Activated naive CD4-positive, alpha-beta T cell treated with anti-CD3 and anti-CD28 coated beads for 36 hours (primary cell): Measurements from ENCODE around the gene BHLHE23. TPM values are rescaled to one million over a fixed set of nuclear protein-coding genes. Genes with fewer than 3 reads are reported as not detected.
A peak's percentile ranks its signal among the peaks of the same experiment; 100 is the strongest.

ENCODE experiments used
- CTCF ChIA-PET: fragments of 350-600 bp; sonication (Branson Sonifier 250); formaldehyde crosslinking; loops from one replicate; lab custom pipeline; 2021; ENCODE audit warnings: antibody characterized with exemption; lab: Charles Lee
- DNase-seq: peaks from one replicate; pipeline ENCODE4 v3.0.0-alpha.2; 2020
- H3K27ac Mint-ChIP-seq: one replicate; pipeline ENCODE4 v1.8.0; 2021; ENCODE audit warnings: mild to moderate bottlenecking, mixed read lengths
- H3K27me3 Mint-ChIP-seq: one replicate; pipeline ENCODE4 v1.8.0; 2021; ENCODE audit warnings: low read depth, mixed read lengths
- H3K36me3 Mint-ChIP-seq: one replicate; pipeline ENCODE4 v1.8.0; 2021; ENCODE audit warnings: low read depth, mixed read lengths
- H3K4me1 Mint-ChIP-seq: one replicate; pipeline ENCODE4 v1.8.0; 2021; ENCODE audit warnings: low read depth, mixed read lengths
- H3K4me3 Mint-ChIP-seq: one replicate; pipeline ENCODE4 v1.8.0; 2021; ENCODE audit warnings: mild to moderate bottlenecking, moderate library complexity, mixed read lengths
- H3K9me3 Mint-ChIP-seq: one replicate; pipeline ENCODE4 v1.8.0; 2021; ENCODE audit warnings: mixed read lengths
- intact Hi-C: fragments of 100-400 bp; cut with micrococcal nuclease; formaldehyde crosslinking; loops from one replicate; pipeline ENCODE4 v1.15.1; 2023
- total RNA-seq, 2 experiments: library from RNA; stranded (reverse); gene quantifications; one replicate each; pipeline ENCODE4 v1.2.3, GENCODE V29; 2021

Gene BHLHE23
- total RNA-seq, 2 experiments from 2014 or later: not detected

- H3K36me3 Mint-ChIP-seq: no peaks in the 10 kb centered on the region
- H3K27ac Mint-ChIP-seq: no peak overlapping the region
- H3K27me3 Mint-ChIP-seq: peaks cover 36% of the 10 kb centered on the region
Observed at GRCh38 chr20:62978561-62978943, 28.2 kb downstream of the BHLHE23 start.

GRCh38 chr20:62977613-62978560 lies 28.9 kb downstream of the BHLHE23 start:
- Mint-ChIP-seq H3K4me3 (peak overlapping the region; percentile 45), H3K27me3 (peaks cover 40% of the 10 kb centered on the region), H3K4me1 (peaks cover 36% of the 10 kb centered on the region), H3K27ac (no peak overlapping the region), H3K36me3 (no peaks in the 10 kb centered on the region), H3K9me3 (no peaks in the 10 kb centered on the region)
- CTCF ChIA-PET: interaction anchor here (1.1 to 1.6 kb wide), 3 partner anchors 31 to 245 kb away, joined by 3 to 4 read pairs (median 3); no protein-coding TSS in a partner anchor
- DNase-seq: peak; percentile 87
- intact Hi-C loops: no loop called here

More at GRCh38 chr20:62978561-62978943, 28.2 kb downstream of the BHLHE23 start:
- no peak for DNase-seq
- intact Hi-C loops: no loop called here
- no peak overlapping the region for H3K4me3 Mint-ChIP-seq
- no peaks in the 10 kb centered on the region for H3K9me3 Mint-ChIP-seq
- H3K4me1 Mint-ChIP-seq: peaks cover 37% of the 10 kb centered on the region
- CTCF ChIA-PET: interaction anchor here (1.2 to 2.1 kb wide), 3 partner anchors 30 to 244 kb away, joined by 3 to 13 read pairs (median 4); no protein-coding TSS in a partner anchor

GRCh38 chr20:62976886-62977285 lies 29.9 kb downstream of the BHLHE23 start:
- intact Hi-C loops: no loop called here
- DNase-seq: no peak
- Mint-ChIP-seq H3K9me3 (no peaks in the 10 kb centered on the region), H3K4me1 (peaks cover 42% of the 10 kb centered on the region), H3K4me3 (no peak overlapping the region), H3K36me3 (no peaks in the 10 kb centered on the region), H3K27ac (no peak overlapping the region), H3K27me3 (peaks cover 43% of the 10 kb centered on the region)
- CTCF ChIA-PET: interaction anchor here (1.1 to 1.9 kb wide), 2 partner anchors 32 to 75 kb away, joined by 3 to 6 read pairs; no protein-coding TSS in a partner anchor

- H3K27ac Mint-ChIP-seq: no peak overlapping the region
- no peaks in the 10 kb centered on the region for H3K36me3 Mint-ChIP-seq
- no peak overlapping the region for H3K4me3 Mint-ChIP-seq
- no peaks in the 10 kb centered on the region for H3K9me3 Mint-ChIP-seq
- no peak for DNase-seq
- H3K27me3 Mint-ChIP-seq: peaks cover 46% of the 10 kb centered on the region
- CTCF ChIA-PET: interaction anchor here (0.7 to 1.9 kb wide), 2 partner anchors 33 to 494 kb away, joined by 3 to 6 read pairs; no protein-coding TSS in a partner anchor
- intact Hi-C loops: no loop called here
- peaks cover 39% of the 10 kb centered on the region for H3K4me1 Mint-ChIP-seq
Observed at GRCh38 chr20:62975812-62976508, 30.8 kb downstream of the BHLHE23 start.

GRCh38 chr20:62975251-62975760 lies 31.5 kb downstream of the BHLHE23 start:
- H3K9me3 Mint-ChIP-seq: no peaks in the 10 kb centered on the region
- H3K4me1 Mint-ChIP-seq: peaks cover 33% of the 10 kb centered on the region
- CTCF ChIA-PET: interaction anchor here (0.7 to 1.9 kb wide), 3 partner anchors 34 to 493 kb away, joined by 3 to 6 read pairs (median 3); no protein-coding TSS in a partner anchor
- H3K27me3 Mint-ChIP-seq: peaks cover 42% of the 10 kb centered on the region
- H3K4me3 Mint-ChIP-seq: no peak overlapping the region
- DNase-seq: no peak
- intact Hi-C loops: no loop called here
- no peaks in the 10 kb centered on the region for H3K36me3 Mint-ChIP-seq
- no peak overlapping the region for H3K27ac Mint-ChIP-seq

GRCh38 chr20:62972845-62973745 lies 33.7 kb downstream of the BHLHE23 start:
- no peak for DNase-seq
- H3K36me3 Mint-ChIP-seq: no peaks in the 10 kb centered on the region
- intact Hi-C loops: loop anchor here (1.0 to 2.0 kb wide), 3 partner anchors 36 to 206 kb away; no protein-coding TSS in a partner anchor
- no peaks in the 10 kb centered on the region for H3K9me3 Mint-ChIP-seq
- no peak overlapping the region for H3K27ac Mint-ChIP-seq
- CTCF ChIA-PET: interaction anchor here (0.6 to 1.5 kb wide), 21 partner anchors 8 to 159 kb away, joined by 3 to 6 read pairs (median 4); no protein-coding TSS in a partner anchor
- peaks cover 29% of the 10 kb centered on the region for H3K27me3 Mint-ChIP-seq
- H3K4me1 Mint-ChIP-seq: peaks cover 18% of the 10 kb centered on the region
- H3K4me3 Mint-ChIP-seq: no peak overlapping the region

GRCh38 chr20:62971950-62972844 lies 34.6 kb downstream of the BHLHE23 start:
- Mint-ChIP-seq H3K4me3 (no peak overlapping the region), H3K27me3 (peaks cover 29% of the 10 kb centered on the region), H3K27ac (no peak overlapping the region)

GRCh38 chr20:62971211-62971949 lies 35.4 kb downstream of the BHLHE23 start:
- no peaks in the 10 kb centered on the region for H3K36me3 Mint-ChIP-seq
- no peaks in the 10 kb centered on the region for H3K9me3 Mint-ChIP-seq
- DNase-seq: no peak
- H3K4me1 Mint-ChIP-seq: peaks cover 9% of the 10 kb centered on the region
- peaks cover 27% of the 10 kb centered on the region for H3K27me3 Mint-ChIP-seq
- intact Hi-C loops: no loop called here
- CTCF ChIA-PET: interaction anchor here (0.6 to 1.5 kb wide), 9 partner anchors 18 to 157 kb away, joined by 3 to 12 read pairs (median 3); no protein-coding TSS in a partner anchor
- H3K27ac Mint-ChIP-seq: no peak overlapping the region
- no peak overlapping the region for H3K4me3 Mint-ChIP-seq

More at GRCh38 chr20:62971950-62972844, 34.6 kb downstream of the BHLHE23 start:
- DNase-seq: peak; percentile 91
- CTCF ChIA-PET: interaction anchor here (0.6 to 1.5 kb wide), 23 partner anchors 8 to 158 kb away, joined by 3 to 6 read pairs (median 4); no protein-coding TSS in a partner anchor
- intact Hi-C loops: loop anchor here (1.0 to 2.0 kb wide), 3 partner anchors 37 to 207 kb away; no protein-coding TSS in a partner anchor
- Mint-ChIP-seq H3K4me1 (peaks cover 9% of the 10 kb centered on the region), H3K36me3 (no peaks in the 10 kb centered on the region), H3K9me3 (no peaks in the 10 kb centered on the region)

GRCh38 chr20:62970307-62971210 lies 36.2 kb downstream of the BHLHE23 start:
- Mint-ChIP-seq H3K36me3 (no peaks in the 10 kb centered on the region), H3K4me1 (peaks cover 9% of the 10 kb centered on the region), H3K27me3 (peaks cover 24% of the 10 kb centered on the region), H3K27ac (no peak overlapping the region), H3K9me3 (no peaks in the 10 kb centered on the region), H3K4me3 (no peak overlapping the region)
- no peak for DNase-seq
- intact Hi-C loops: no loop called here
- CTCF ChIA-PET: interaction anchor here (0.6 to 1.5 kb wide), 7 partner anchors 18 to 69 kb away, joined by 3 to 12 read pairs (median 3); no protein-coding TSS in a partner anchor
